Testis (tissue), 3 donors: ENCODE results near the gene SIX3. TPM values are rescaled to one million over a fixed set of nuclear protein-coding genes. Genes with fewer than 3 reads are reported as not detected.

Experiments
- DNase-seq: peaks from one replicate; pipeline ENCODE4 v3.0.0-alpha.2; 2019
- H3K27ac ChIP-seq, 2 donors: fragments of 200-600 bp; sonication (generic); one replicate each; pipeline ENCODE4 v1.5.1; 2019
- H3K27me3 ChIP-seq: fragments of 200-600 bp; sonication (generic); one replicate; pipeline ENCODE4 v1.5.1; 2019
- H3K36me3 ChIP-seq: fragments of 200-600 bp; sonication (generic); one replicate; pipeline ENCODE4 v1.5.1; 2017; ENCODE audit warnings: low read depth; ENCODE audit errors: missing control alignments
- H3K4me1 ChIP-seq: fragments of 200-600 bp; sonication (generic); one replicate; pipeline ENCODE4 v1.5.1; 2019
- H3K4me3 ChIP-seq, 2 donors: fragments of 200-600 bp; sonication (generic); one replicate each; pipeline ENCODE4 v1.5.1; 2017 to 2019
- H3K9me3 ChIP-seq: fragments of 200-600 bp; sonication (generic); one replicate; pipeline ENCODE4 v1.5.1; 2017
- CTCF ChIP-seq, 3 experiments: fragments of 450-650 bp in 2 of 3; fragments of 200-600 bp in 1 of 3; sonication (generic) in 1 of 3; IDR thresholded peaks; one replicate each; pipeline ENCODE4 v1.5.1; 2016 to 2019; ENCODE audit warnings: antibody characterized with exemption in 3 of 3, mild to moderate bottlenecking in 2 of 3, moderate library complexity in 1 of 3
- POLR2A ChIP-seq: fragments of 450-650 bp; IDR thresholded peaks from one replicate; pipeline ENCODE4 v1.6.1; 2017; ENCODE audit warnings: antibody characterized with exemption, mild to moderate bottlenecking, moderate library complexity
- WGBS, 2 donors: methylation state at CpG; one replicate each; pipeline ENCODE4 v1.1.5; 2018; 5-methylcytosine and 5-hydroxymethylcytosine counted together
- intact Hi-C: fragments of 100-400 bp; cut with DNase I; formaldehyde crosslinking; loops from one replicate; pipeline ENCODE4 v1.15.1; 2023; ENCODE audit warnings: low total_unique reads
- polyA plus RNA-seq: library from polyadenylated mRNA; stranded (reverse); fragments of 350-450 nt; fragmentation: Illumina TruSeq; extraction: RNeasy Lipid Tissue Mini Kit (QIAGEN cat#74804); gene quantifications from one replicate; pipeline ENCODE4 v1.2.3, GENCODE V29; 2014; ENCODE audit warnings: low read depth, low replicate concordance; ENCODE audit not compliant: insufficient read depth
- total RNA-seq, 2 donors: library from RNA; depleted of rRNA; stranded (reverse); fragments of >200 nt; gene quantifications; one replicate each; pipeline ENCODE4 v1.2.3, GENCODE V29; 2016

The SIX3 gene
- total and polyA plus RNA-seq, 3 donors from 2014 or later: 0.19 to 0.47 (median 0.20) TPM

- no peaks in the 10 kb centered on the region for H3K36me3 ChIP-seq
Measured at GRCh38 chr2:44972771-44973535, 31.5 kb downstream of the SIX3 start.

GRCh38 chr2:44974064-44974715, 32.7 kb downstream of the SIX3 start:
- Histone ChIP-seq H3K9me3 (no peaks in the 10 kb centered on the region), H3K4me3 (no peak overlapping the region), H3K4me1 (no peaks in the 10 kb centered on the region), H3K36me3 (no peaks in the 10 kb centered on the region), H3K27me3 (no peaks in the 10 kb centered on the region), H3K27ac (no peak overlapping the region)
- 55 to 66% methylated on average over 4 to 6 of the region's 6 CpGs for WGBS, 2 donors
- TF ChIP-seq POLR2A (no peak), CTCF (IDR thresholded peaks at IDR 0.05) (peak in 1 of 3 experiments; percentile 14)
- DNase-seq: peak; percentile 46
- intact Hi-C loops: loop anchor here (10.0 kb wide), 1 partner anchor 521 kb away; no protein-coding TSS in a partner anchor

More at GRCh38 chr2:44972771-44973535, 31.5 kb downstream of the SIX3 start:
- intact Hi-C loops: loop anchor here (10.0 kb wide), 1 partner anchor 522 kb away; no protein-coding TSS in a partner anchor
- no peaks in the 10 kb centered on the region for H3K27me3 ChIP-seq
- WGBS, 2 donors: 51 to 56% methylated on average over 10 to 11 of the region's 11 CpGs
- no peaks in the 10 kb centered on the region for H3K9me3 ChIP-seq
- H3K27ac ChIP-seq: no peak overlapping the region
- H3K4me3 ChIP-seq: no peak overlapping the region
- DNase-seq: no peak
- TF ChIP-seq CTCF (IDR thresholded peaks at IDR 0.05) (no peak), POLR2A (no peak)
- H3K4me1 ChIP-seq: no peaks in the 10 kb centered on the region

- peak; percentile 38 for DNase-seq
- TF ChIP-seq POLR2A (no peak), CTCF (IDR thresholded peaks at IDR 0.05) (no peak)
- no peak overlapping the region for H3K27ac ChIP-seq
- no peaks in the 10 kb centered on the region for H3K27me3 ChIP-seq
- no peaks in the 10 kb centered on the region for H3K36me3 ChIP-seq
- 49 to 51% methylated on average over 16 to 24 of the region's 24 CpGs for WGBS, 2 donors
- no peaks in the 10 kb centered on the region for H3K4me1 ChIP-seq
- H3K4me3 ChIP-seq: peak overlapping the region in 1 of 2 donors; percentile 12
- intact Hi-C loops: loop anchor here (10.0 kb wide), 1 partner anchor 519 kb away; no protein-coding TSS in a partner anchor
- H3K9me3 ChIP-seq: no peaks in the 10 kb centered on the region
Measured at GRCh38 chr2:44975571-44976450, 34.3 kb downstream of the SIX3 start.

GRCh38 chr2:44979581-44979980, 38.1 kb downstream of the SIX3 start:
- Histone ChIP-seq H3K27ac (no peak overlapping the region), H3K4me1 (no peaks in the 10 kb centered on the region), H3K9me3 (no peaks in the 10 kb centered on the region), H3K36me3 (no peaks in the 10 kb centered on the region), H3K27me3 (no peaks in the 10 kb centered on the region), H3K4me3 (no peak overlapping the region)
- TF ChIP-seq POLR2A (no peak), CTCF (IDR thresholded peaks at IDR 0.05) (no peak)
- 75 to 81% methylated on average over 10 to 11 of the region's 11 CpGs for WGBS, 2 donors
- intact Hi-C loops: loop anchor here (10.0 kb wide), 1 partner anchor 515 kb away; no protein-coding TSS in a partner anchor
- DNase-seq: no peak
